ENCODE results near the gene CETN1. TPM values are rescaled to one million over a fixed set of nuclear protein-coding genes. Genes with fewer than 3 reads are reported as not detected.

Gene CETN1
- total RNA-seq, 1 donor from 2014 or later: not detected

GRCh38 chr18:623761-624620 is 43.8 kb downstream of the CETN1 start:
- DNase-seq (ENCODE audit: low spot score): peak; percentile 68

GRCh38 chr18:627231-627630 is 47.1 kb downstream of the CETN1 start:
- no peak for DNase-seq (ENCODE audit: low spot score)

GRCh38 chr18:629269-630150 is 49.3 kb downstream of the CETN1 start:
- DNase-seq (ENCODE audit: low spot score): no peak

GRCh38 chr18:631560-631959 is 51.4 kb downstream of the CETN1 start:
- DNase-seq (ENCODE audit: low spot score): no peak

Other genes with a start within 250 kb of the CETN1 start
- 10.2 TPM for gene COLEC12, start 79.7 kb upstream of the CETN1 start, total RNA-seq
- gene CLUL1, start 16.6 kb downstream of the CETN1 start, total RNA-seq: 1.8 TPM
- gene TYMS, start 77.3 kb downstream of the CETN1 start, total RNA-seq: 5.1 TPM
- 221 TPM for gene ENOSF1, start 132.2 kb downstream of the CETN1 start, total RNA-seq
- gene YES1, start 231.9 kb downstream of the CETN1 start, total RNA-seq: 42.0 TPM

Measured in ureter (tissue), 1 donor.